HCT116 (cell line): Measurements from ENCODE around the gene CCR7. TPM values are rescaled to one million over a fixed set of nuclear protein-coding genes. Genes with fewer than 3 reads are reported as not detected.

Experiments
- ATAC-seq: fragments of 200-7000 bp; cut with Tn5 transposase; 2 replicates; pipeline ENCODE4 v1.9.1; 2020; ENCODE audit warnings: mild to moderate bottlenecking, moderate library complexity
- BruUV-seq: library from RNA; stranded (reverse); fragments of 400-500 nt; replicated peaks from 2 replicates; lab custom pipeline; 2021; lab: Mats Ljungman, UMichigan
- CTCF ChIA-PET: fragments of 300-600 bp; sonication (Branson Sonifier 250); formaldehyde crosslinking; loops from one replicate; lab custom pipeline; 2021; ENCODE audit warnings: antibody characterized with exemption; lab: Charles Lee
- POLR2A ChIA-PET: fragments of 300-600, 350-600 bp; sonication (Branson Sonifier 250); formaldehyde crosslinking; loops from one replicate; lab custom pipeline; 2021; ENCODE audit warnings: antibody characterized with exemption; lab: Charles Lee
- RAD21 ChIA-PET, 2 experiments: fragments of 300-600 bp; sonication (Branson Sonifier 250); formaldehyde crosslinking; loops; one replicate each; lab custom pipeline; 2023; ENCODE audit warnings: low total read pairs in 2 of 2; ENCODE audit not compliant: uncharacterized antibody in 2 of 2, unreplicated experiment in 2 of 2, low non-redundant PET in 1 of 2; lab: Charles Lee
- DNase-seq: peaks from one replicate; pipeline ENCODE4 v3.0.0-alpha.2; 2010; ENCODE audit warnings: low read depth, low spot score
- H2AFZ ChIP-seq: fragments of 200-600 bp; shearing (Covaris generic), sonication (generic); 2 replicates; pipeline ENCODE4 v1.6.1; 2017; ENCODE audit warnings: low read depth, mixed run types, mixed read lengths, antibody characterized with exemption, low read length; ENCODE audit not compliant: poor library complexity, severe bottlenecking
- H3K27ac ChIP-seq: 2 replicates; pipeline ENCODE4 v1.5.1; 2012; ENCODE audit warnings: low read depth, low read length
- H3K27me3 ChIP-seq: fragments of 200-600 bp; sonication (generic); 2 replicates; pipeline ENCODE4 v1.6.1; 2016; ENCODE audit warnings: mixed run types, low read length, mixed read lengths; ENCODE audit not compliant: insufficient read depth
- H3K36me3 ChIP-seq, 2 experiments: fragments of 200-500 bp in 1 of 2; fragments of 200-600 bp in 1 of 2; sonication (Bioruptor generic) in 1 of 2; sonication (generic) in 1 of 2; 2 replicates each; pipeline versions ENCODE4 v1.5.1 to v1.6.1; 2014 to 2016; ENCODE audit warnings: low read length in 2 of 2, inconsistent platforms in 1 of 2, mixed read lengths in 1 of 2, mixed run types in 1 of 2; ENCODE audit not compliant: insufficient read depth in 2 of 2, control insufficient read depth in 1 of 2
- H3K4me1 ChIP-seq, 2 experiments: fragments of 200-600 bp in 1 of 2; sonication (generic) in 1 of 2; 2 replicates each; pipeline versions ENCODE4 v1.5.1 to v1.6.1; 2012 to 2017; ENCODE audit warnings: low read length in 2 of 2, inconsistent platforms in 1 of 2, mild to moderate bottlenecking in 1 of 2, mixed read lengths in 1 of 2, mixed run types in 1 of 2, moderate library complexity in 1 of 2; ENCODE audit not compliant: insufficient read depth in 2 of 2, control insufficient read depth in 1 of 2
- H3K4me2 ChIP-seq: fragments of 200-600 bp; sonication (generic); 2 replicates; pipeline ENCODE4 v1.6.1; 2017; ENCODE audit warnings: mixed run types, low read length, mixed read lengths
- H3K4me3 ChIP-seq, 2 experiments: fragments of 200-600 bp in 1 of 2; sonication (generic) in 1 of 2; replicated peaks in 1 of 2; 2 replicates each; pipeline ENCODE4 v1.5.1; 2011 to 2016; ENCODE audit warnings: low read length in 2 of 2, control low read depth in 1 of 2, low read depth in 1 of 2, mild to moderate bottlenecking in 1 of 2, mixed read lengths in 1 of 2, mixed run types in 1 of 2
- H3K79me2 ChIP-seq: fragments of 200-600 bp; sonication (generic); 2 replicates; pipeline ENCODE4 v1.6.1; 2017; ENCODE audit warnings: mild to moderate bottlenecking, mixed run types, low read length, moderate library complexity, mixed read lengths; ENCODE audit not compliant: insufficient read depth
- H3K9ac ChIP-seq: fragments of 200-600 bp; sonication (generic); 2 replicates; pipeline ENCODE4 v1.6.1; 2016; ENCODE audit warnings: low read length, mixed read lengths
- H3K9me2 ChIP-seq: fragments of 200-600 bp; sonication (generic), shearing (Covaris generic); 2 replicates; pipeline ENCODE4 v1.6.1; 2017; ENCODE audit warnings: mixed run types, mild to moderate bottlenecking, moderate library complexity; ENCODE audit not compliant: insufficient read depth
- H3K9me3 ChIP-seq, 2 experiments: fragments of 200-500 bp in 1 of 2; fragments of 200-600 bp in 1 of 2; sonication (Bioruptor generic) in 1 of 2; sonication (generic) in 1 of 2; 2 replicates each; pipeline ENCODE4 v1.6.1; 2014 to 2017; ENCODE audit warnings: low read length in 2 of 2, mixed read lengths in 2 of 2, inconsistent platforms in 1 of 2, low read depth in 1 of 2, mild to moderate bottlenecking in 1 of 2, mixed run types in 1 of 2, moderate library complexity in 1 of 2; ENCODE audit not compliant: control insufficient read depth in 1 of 2, insufficient read depth in 1 of 2
- H4K20me1 ChIP-seq: fragments of 200-600 bp; sonication (generic), shearing (Covaris generic); 2 replicates; pipeline ENCODE4 v1.6.1; 2017; ENCODE audit warnings: mixed run types, mild to moderate bottlenecking, moderate library complexity; ENCODE audit not compliant: insufficient read depth
- ATF3 ChIP-seq: IDR thresholded peaks from 2 replicates; pipeline ENCODE4 v1.6.1; 2012
- CBX3 ChIP-seq: IDR thresholded peaks from 2 replicates; pipeline ENCODE4 v1.6.1; 2012; ENCODE audit warnings: low read depth
- CTCF ChIP-seq, 3 experiments: fragments of 200-600 bp in 1 of 3; sonication (generic) in 1 of 3; IDR thresholded peaks in 2 of 3; conservative IDR thresholded peaks in 1 of 3; 2 replicates each; pipeline ENCODE4 v1.5.1; 2012 to 2017; ENCODE audit warnings: low read depth in 2 of 3, low read length in 2 of 3, antibody characterized with exemption in 1 of 3, borderline replicate concordance in 1 of 3, control low read depth in 1 of 3, mild to moderate bottlenecking in 1 of 3, mixed read lengths in 1 of 3, mixed run types in 1 of 3, moderate library complexity in 1 of 3; ENCODE audit not compliant: insufficient read depth in 1 of 3
- EGR1 ChIP-seq: IDR thresholded peaks from 2 replicates; pipeline ENCODE4 v1.6.1; 2012; ENCODE audit warnings: low read depth
- ELF1 ChIP-seq: IDR thresholded peaks from 2 replicates; pipeline ENCODE4 v1.6.1; 2012; ENCODE audit warnings: low read depth, borderline replicate concordance
- FOSL1 ChIP-seq: IDR thresholded peaks from 2 replicates; pipeline ENCODE4 v1.6.1; 2012; ENCODE audit warnings: low read depth
- MAX ChIP-seq: IDR thresholded peaks from 2 replicates; pipeline ENCODE4 v1.6.1; 2012
- RAD21 ChIP-seq: IDR thresholded peaks from 2 replicates; pipeline ENCODE4 v1.6.1; 2012; ENCODE audit warnings: low read depth, mild to moderate bottlenecking
- REST ChIP-seq: IDR thresholded peaks from 2 replicates; pipeline ENCODE4 v1.6.1; 2012; ENCODE audit warnings: low read depth
- SIN3A ChIP-seq: IDR thresholded peaks from 2 replicates; pipeline ENCODE4 v1.6.1; 2012; ENCODE audit warnings: low read depth
- SP1 ChIP-seq: IDR thresholded peaks from 2 replicates; pipeline ENCODE4 v1.6.1; 2012; ENCODE audit warnings: low read depth
- SRF ChIP-seq: IDR thresholded peaks from 2 replicates; pipeline ENCODE4 v1.6.1; 2012; ENCODE audit warnings: low read depth
- TCF7L2 ChIP-seq: IDR thresholded peaks from 2 replicates; pipeline ENCODE4 v1.7.0; 2011; ENCODE audit warnings: borderline replicate concordance, inconsistent platforms; ENCODE audit not compliant: insufficient read depth, insufficient read length; ENCODE audit errors: extremely low read depth
- YY1 ChIP-seq: IDR thresholded peaks from 2 replicates; pipeline ENCODE4 v1.6.1; 2011; ENCODE audit warnings: low read length, low read depth, moderate library complexity, mild to moderate bottlenecking; ENCODE audit not compliant: insufficient replicate concordance; ENCODE audit errors: extremely low read depth
- ZFX ChIP-seq: fragments of 450-650 bp; IDR thresholded peaks from 2 replicates; pipeline ENCODE4 v1.6.1; 2017
- ZNF274 ChIP-seq: fragments of 200-500 bp; sonication (Bioruptor generic); IDR thresholded peaks from 2 replicates; pipeline ENCODE4 v1.6.1; 2014; ENCODE audit warnings: mild to moderate bottlenecking, low read depth, low read length, inconsistent platforms
- intact Hi-C: fragments of 100-400 bp; cut with micrococcal nuclease; formaldehyde crosslinking; loops from 2 replicates; pipeline ENCODE4 v1.10.0; 2022
- total RNA-seq: library from RNA; stranded (reverse); gene quantifications from one replicate; pipeline ENCODE4 v1.2.1, GENCODE V29; 2021; ENCODE audit not compliant: unreplicated experiment
- TF ChIP-seq, protein P1 (sequence below): IDR thresholded peaks from 2 replicates; pipeline ENCODE4 v1.6.1; 2011; ENCODE audit warnings: mild to moderate bottlenecking, low read length, moderate library complexity; ENCODE audit not compliant: insufficient replicate concordance; ENCODE audit errors: extremely low read depth

Gene CCR7
- total RNA-seq, 1 experiment from 2014 or later: 0.69 TPM

DNA sequence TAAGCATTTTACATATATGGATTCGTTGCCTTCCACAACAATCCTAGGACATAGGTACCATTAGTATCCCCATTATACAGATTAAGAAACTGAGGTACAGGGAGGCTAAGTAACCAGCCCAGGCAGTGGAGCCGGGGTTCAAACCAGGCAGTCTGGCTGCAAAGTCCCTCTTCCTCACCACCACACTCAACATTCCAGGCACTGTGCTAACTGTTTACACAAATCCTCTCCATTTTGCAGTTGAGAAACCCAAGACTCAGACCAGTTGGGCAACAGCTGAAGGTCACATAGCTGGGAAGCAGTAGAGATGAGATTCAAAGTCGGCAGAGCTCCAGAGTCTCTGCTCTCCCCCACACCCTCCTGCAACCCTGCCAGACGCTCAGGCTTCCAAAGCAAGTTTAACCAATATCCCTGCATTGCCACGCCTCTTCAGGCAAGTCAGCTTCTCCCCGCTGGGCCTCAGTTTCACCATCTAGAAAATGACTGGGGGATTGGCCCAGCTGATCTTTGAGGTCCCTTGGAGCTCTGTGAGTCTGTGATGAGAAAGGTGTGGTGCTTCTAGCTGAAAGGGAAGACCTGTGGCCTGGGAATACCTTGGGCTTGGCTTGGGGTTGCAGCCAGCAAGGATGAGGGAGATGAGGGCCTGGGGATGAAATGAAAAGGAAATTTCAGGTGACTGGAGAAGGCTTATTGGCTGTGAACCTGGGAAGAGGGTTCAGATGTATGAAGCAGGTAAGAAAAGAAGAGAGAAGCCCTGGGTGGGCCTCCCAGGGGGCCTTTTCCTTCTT lies 14.0 kb downstream of the CCR7 start:
- RAD21 ChIA-PET: no interaction called here

More for the DNA sequence above, 14.0 kb downstream of the CCR7 start:
- Histone ChIP-seq H3K27ac (no peak overlapping the region), H3K9me3 (no peaks in the 10 kb centered on the region), H3K79me2 (no peaks in the 10 kb centered on the region), H3K36me3 (no peaks in the 10 kb centered on the region), H4K20me1 (no peaks in the 10 kb centered on the region), H3K4me1 (peaks cover 6 to 10% of the 10 kb centered on the region in 2 experiments), H3K27me3 (no peaks in the 10 kb centered on the region), H3K9ac (no peak overlapping the region), H3K4me2 (no peak overlapping the region), H3K9me2 (no peaks in the 10 kb centered on the region), H2AFZ (no peak overlapping the region), H3K4me3 (no peak overlapping the region)
- POLR2A ChIA-PET: no interaction called here
- DNase-seq (no peak), ATAC-seq (no peak)
- no TSS peak for BruUV-seq
- CTCF ChIA-PET: interaction anchor here (1.5 kb wide), 1 partner anchor 9 kb away, joined by 4 read pairs; no protein-coding TSS in a partner anchor
- no peak for TF ChIP-seq CTCF (IDR thresholded peaks at IDR 0.05 in 2 of 3, conservative IDR thresholded peaks at IDR 0.05 in 1 of 3; ENCODE audit: borderline replicate concordance in 1 of 3, insufficient read depth in 1 of 3, low read depth in 2 of 3, low read length in 2 of 3)
- TF ChIP-seq ATF3: no peak
- TF ChIP-seq, protein P1, sequence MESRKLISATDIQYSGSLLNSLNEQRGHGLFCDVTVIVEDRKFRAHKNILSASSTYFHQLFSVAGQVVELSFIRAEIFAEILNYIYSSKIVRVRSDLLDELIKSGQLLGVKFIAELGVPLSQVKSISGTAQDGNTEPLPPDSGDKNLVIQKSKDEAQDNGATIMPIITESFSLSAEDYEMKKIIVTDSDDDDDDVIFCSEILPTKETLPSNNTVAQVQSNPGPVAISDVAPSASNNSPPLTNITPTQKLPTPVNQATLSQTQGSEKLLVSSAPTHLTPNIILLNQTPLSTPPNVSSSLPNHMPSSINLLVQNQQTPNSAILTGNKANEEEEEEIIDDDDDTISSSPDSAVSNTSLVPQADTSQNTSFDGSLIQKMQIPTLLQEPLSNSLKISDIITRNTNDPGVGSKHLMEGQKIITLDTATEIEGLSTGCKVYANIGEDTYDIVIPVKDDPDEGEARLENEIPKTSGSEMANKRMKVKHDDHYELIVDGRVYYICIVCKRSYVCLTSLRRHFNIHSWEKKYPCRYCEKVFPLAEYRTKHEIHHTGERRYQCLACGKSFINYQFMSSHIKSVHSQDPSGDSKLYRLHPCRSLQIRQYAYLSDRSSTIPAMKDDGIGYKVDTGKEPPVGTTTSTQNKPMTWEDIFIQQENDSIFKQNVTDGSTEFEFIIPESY: no peak
- no peak for TF ChIP-seq SRF
- no peak for TF ChIP-seq EGR1
- no peak for TF ChIP-seq SIN3A
- no peak for TF ChIP-seq ZNF274
- no peak for TF ChIP-seq YY1
- TF ChIP-seq REST: no peak
- TF ChIP-seq MAX: no peak
- TF ChIP-seq CBX3: no peak
- no peak for TF ChIP-seq ELF1
- TF ChIP-seq ZFX: no peak
- no peak for TF ChIP-seq FOSL1
- no peak for TF ChIP-seq SP1
- no peak for TF ChIP-seq TCF7L2
- no peak for TF ChIP-seq RAD21
- intact Hi-C loops: no loop called here
